GM21360 (cell line): ENCODE results near the gene OSBPL10.
"Not testable (repeated sequence)": the region's sequence is repeated elsewhere in the genome, so short reads cannot be mapped to it uniquely, and the experiment has no call there.

Experiments used
- ATAC-seq: cut with Tn5 transposase; IDR thresholded peaks from one replicate; pipeline ENCODE4 v1.9.1; 2021; ENCODE audit warnings: mild to moderate bottlenecking, moderate library complexity; ENCODE audit not compliant: unreplicated experiment

The OSBPL10 gene

DNA sequence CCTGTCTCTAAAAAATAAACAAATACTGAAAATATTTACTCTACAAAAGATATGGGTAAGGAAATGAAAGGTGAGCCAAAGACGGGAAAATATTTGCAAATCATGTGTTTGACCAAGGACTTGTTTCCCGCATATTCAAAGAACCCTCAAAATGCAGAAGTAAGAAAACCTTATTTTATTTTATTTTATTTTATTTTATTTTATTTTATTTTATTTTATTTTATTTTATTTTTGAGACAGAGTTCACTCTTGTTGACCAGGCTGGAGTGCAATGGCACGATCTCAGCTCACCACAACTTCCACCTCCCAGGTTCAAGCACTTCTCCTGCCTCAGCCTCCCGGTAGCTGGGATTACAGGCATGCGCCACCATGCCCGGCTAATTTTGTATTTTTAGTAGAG lies 11.9 kb upstream of the OSBPL10 start:
- ATAC-seq, result not testable (repeated sequence)

- ATAC-seq, result no peak
Measured at GRCh38 chr3:31988271-31988670, 7.2 kb upstream of the OSBPL10 start.

DNA sequence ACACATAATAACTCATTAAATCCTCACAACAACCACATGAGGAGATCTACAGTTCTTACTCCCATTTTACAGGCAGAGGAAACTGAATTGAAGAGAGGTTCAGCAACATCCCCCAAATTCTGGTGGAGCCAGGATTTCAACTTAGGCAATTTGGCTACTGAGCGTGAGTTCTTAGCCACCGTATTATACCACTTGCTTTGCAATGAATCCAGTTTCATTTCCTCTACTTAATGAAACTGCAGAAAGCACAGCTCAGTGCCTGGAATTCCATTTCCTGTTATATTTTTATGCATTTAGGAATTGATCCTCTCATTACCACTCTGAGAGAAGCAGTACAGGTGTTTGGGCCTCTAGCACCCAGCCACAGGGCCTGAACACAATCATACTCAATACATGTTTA lies 4.8 kb upstream of the OSBPL10 start:
- no peak for ATAC-seq

- no peak for ATAC-seq
Measured at GRCh38 chr3:31984321-31984720, 3.3 kb upstream of the OSBPL10 start.

DNA sequence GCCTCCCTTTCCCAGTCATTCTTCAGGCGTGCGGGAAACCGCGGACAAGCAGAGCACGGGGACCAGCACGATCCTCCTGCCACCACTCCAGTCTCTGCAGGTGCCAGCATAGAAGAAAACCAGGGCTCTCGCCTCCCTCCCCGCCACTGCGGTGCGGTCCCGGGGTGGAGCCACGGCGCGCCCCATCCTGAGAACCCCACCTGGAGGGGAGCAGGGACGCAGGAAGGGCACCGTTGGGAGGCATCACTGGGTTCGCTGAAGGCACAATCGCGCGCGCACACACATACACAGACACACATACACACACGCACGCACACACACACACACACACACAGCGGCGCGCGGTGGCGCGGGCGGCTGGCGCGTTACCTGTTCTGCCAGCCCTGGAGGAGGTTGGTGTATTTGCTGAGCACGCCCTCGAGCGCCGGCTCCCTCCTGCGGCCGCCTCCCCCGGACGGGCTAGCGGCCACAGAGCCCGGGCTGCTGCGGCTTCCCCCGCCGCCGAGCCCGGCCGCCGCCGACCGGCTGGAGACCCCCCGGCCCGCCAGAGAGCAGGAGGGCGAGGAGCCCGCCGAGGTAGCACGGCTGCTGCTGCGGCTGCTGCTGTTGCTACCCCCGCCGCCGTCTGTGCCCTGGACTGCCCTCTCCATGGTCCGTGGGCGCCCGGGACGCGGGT lies 394 bp downstream of the OSBPL10 start:
- ATAC-seq, result no peak

DNA sequence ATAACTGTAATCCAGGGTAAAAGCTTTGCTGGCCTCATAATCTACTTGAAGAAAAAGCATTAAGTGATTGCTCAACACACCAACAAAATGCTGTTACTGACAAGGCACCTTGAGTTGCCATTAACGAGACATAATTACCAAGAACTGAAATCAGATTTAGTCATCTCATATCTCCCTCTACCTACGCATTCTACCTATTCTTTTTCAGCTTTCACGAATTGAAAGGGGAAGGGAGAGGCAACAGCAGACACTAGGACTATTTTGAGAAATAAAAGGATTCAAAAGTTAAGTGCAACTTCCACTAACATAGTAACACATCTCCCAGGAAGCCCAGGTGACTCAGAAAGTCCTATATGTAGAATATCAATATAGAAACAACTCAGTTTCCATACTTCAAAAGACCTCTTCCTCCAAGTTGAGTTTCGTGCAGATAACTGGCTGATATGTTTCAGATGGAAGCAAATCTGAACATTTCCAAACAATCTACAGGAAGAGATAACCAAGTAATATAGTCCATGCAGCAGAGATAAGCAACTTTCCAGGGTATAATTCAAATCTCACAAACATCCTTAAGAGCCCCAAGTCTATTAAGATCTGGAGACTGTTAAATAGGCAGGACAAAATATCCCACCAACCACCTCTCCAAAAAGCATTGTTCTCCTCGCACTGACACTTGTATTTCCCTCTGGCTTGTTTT lies 1.9 kb downstream of the OSBPL10 start:
- ATAC-seq, result peak; percentile 60

DNA sequence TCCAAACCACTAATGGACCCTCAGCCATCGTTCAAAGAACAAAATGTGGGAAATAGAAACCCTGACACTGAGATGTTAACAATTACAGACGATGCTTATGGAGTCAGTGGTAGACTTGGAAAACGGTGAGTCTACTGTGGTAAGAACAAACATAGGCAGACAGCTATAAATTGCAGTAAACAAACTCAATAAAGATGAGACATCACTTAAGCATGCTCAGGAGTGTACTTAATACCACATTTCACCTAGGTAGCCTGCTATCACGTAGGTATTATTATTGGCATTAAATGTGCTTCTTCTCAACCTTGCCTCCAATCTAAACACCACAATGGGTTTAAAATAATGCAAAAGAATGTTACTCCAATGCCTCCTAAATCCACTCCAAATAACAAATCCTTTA lies 2.5 kb downstream of the OSBPL10 start:
- ATAC-seq, result no peak

- ATAC-seq, result no peak
Measured at GRCh38 chr3:31977736-31978135, 3.3 kb downstream of the OSBPL10 start.

- ATAC-seq, result no peak
Measured at GRCh38 chr3:31976302-31976701, 4.8 kb downstream of the OSBPL10 start.

- no peak for ATAC-seq
Measured at GRCh38 chr3:31974964-31975363, 6.1 kb downstream of the OSBPL10 start.

- ATAC-seq, result no peak
Measured at GRCh38 chr3:31974471-31974870, 6.6 kb downstream of the OSBPL10 start.

DNA sequence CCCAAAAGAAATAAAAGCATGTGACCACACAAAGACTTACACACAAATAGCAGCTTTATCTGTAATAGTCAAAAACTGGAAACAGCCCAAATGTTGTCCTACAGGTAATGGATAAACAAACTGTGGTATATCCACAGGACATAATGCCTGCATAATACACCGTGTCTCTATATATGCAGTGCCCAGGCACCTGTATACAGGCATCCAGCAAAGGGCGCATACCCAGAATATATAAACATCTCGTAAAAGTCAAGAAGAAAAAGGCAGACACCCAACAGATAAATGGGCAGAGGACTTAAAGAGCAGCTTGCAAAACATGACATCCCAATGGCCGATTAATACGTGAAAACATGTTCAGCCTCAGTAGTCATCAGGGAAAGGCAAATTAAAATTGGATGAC lies 7.2 kb downstream of the OSBPL10 start:
- ATAC-seq, result no peak

GRCh38 chr3:31973081-31973480 lies 8.0 kb downstream of the OSBPL10 start:
- ATAC-seq, result no peak

- ATAC-seq, result no peak
Measured at GRCh38 chr3:31971607-31972006, 9.5 kb downstream of the OSBPL10 start.

GRCh38 chr3:31968927-31969418 lies 12.1 kb downstream of the OSBPL10 start:
- no peak for ATAC-seq

GRCh38 chr3:31968369-31968926 lies 12.6 kb downstream of the OSBPL10 start:
- no peak for ATAC-seq

DNA sequence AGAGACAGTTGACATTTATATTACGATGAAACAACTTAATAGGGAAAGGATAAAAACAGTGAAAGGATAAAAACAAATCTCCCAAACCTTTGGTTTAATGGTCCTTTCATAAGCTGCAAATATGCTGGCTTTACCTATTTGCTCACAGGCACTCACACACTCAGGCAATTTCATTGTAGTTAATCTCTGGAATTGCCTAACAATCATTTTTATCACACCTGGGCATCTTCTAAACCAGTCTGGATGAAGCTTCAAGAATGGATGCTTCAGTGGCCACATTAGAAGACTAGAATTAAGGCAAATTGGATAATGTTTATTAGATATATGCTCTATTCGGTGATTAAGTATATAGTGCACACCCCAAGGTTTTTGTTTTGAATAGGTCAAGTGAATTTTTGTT lies 13.5 kb downstream of the OSBPL10 start:
- no peak for ATAC-seq

DNA sequence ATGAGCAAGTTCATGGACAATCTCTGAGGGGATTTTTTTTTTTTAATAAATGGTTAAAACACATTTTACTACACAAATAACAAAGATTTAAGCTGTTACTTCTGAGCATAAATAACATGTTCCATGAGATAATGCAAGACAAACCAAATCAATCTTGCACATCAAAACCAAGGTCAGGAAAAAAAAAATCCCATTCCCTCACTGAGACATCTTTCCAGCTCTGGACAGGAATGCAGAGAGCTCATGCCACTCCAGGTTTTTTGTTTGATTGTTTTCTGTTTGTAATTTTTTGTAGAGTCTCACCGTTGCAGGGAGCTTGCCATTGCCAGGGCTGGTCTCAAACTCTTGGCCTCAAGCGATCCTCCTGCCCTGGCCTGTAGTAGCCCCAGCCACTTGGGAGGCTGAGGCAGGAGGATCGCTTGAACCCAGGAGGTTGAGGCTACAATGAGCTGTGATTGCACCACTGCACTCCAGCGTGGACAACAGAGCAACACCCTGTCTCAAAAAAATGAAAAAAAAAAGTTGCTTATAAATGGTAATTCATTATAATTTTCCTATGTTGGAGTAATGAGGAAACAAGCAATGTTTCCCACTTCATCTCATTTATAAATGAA lies 14.0 kb downstream of the OSBPL10 start:
- no peak for ATAC-seq

DNA sequence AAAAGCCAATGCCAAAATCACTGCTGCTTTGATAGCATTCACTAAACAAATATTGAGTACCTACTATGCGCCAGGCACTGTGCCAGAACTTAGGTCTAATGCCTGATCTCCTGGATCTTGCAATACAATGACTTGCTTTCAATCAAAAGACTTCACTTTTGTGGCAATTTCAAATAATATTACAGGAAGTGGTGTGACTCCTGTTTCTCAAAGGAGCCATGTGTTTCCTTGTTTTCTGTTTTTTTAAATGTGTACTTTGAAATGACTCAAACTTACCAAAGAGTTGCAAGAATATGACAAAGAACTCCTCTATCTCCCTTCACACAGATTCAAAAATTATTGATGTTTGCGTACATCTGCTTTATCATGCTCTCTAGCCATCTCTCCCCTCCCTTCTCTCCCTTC lies 18.3 kb downstream of the OSBPL10 start:
- ATAC-seq, result no peak

DNA sequence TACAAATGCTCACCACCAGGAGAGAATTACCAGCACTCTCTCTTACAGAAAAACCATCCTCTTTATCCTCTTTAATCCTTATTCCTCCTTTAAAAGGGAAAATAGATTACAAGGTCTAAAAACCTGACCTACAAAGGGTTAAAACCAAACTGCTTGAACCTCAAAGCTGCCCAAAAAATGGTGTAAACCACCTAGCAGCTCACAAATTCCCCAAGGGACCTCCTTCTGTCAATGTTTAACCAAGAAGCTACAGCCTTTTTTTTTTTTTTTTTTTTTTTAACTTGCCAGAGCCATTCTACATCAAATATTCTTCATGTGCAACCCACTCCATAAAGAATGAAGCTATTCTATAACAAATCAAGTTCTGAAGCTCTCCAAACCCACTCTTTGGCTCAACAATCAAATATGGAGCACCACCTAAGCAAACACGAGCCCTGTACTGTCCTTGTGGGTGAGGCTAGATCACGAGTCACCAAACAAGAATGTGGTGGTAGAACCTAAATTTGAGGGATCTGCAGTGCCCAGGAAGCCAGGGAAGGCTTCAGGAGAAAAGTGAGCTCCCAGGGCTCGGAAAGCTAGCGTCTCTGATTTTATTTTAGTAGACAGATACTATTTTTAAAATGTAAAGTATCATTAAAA lies 20.1 kb downstream of the OSBPL10 start:
- no peak for ATAC-seq
